Esophagus muscularis mucosa (tissue), 4 donors: ENCODE results near the gene CCDC83.

ENCODE experiments used
- CTCF ChIP-seq, 3 experiments: fragments of 200-600 bp in 2 of 3; fragments of 450-650 bp in 1 of 3; sonication (generic) in 2 of 3; IDR thresholded peaks; one replicate each; pipeline ENCODE4 v1.5.1; 2017 to 2019; ENCODE audit warnings: antibody characterized with exemption in 3 of 3, mild to moderate bottlenecking in 2 of 3, moderate library complexity in 1 of 3
- EP300 ChIP-seq: sonication (generic); formaldehyde crosslinking; IDR thresholded peaks from one replicate; pipeline ENCODE4 v1.6.1; 2017; ENCODE audit warnings: antibody characterized with exemption
- POLR2A ChIP-seq: fragments of 450-650 bp; IDR thresholded peaks from one replicate; pipeline ENCODE4 v1.6.1; 2017; ENCODE audit warnings: antibody characterized with exemption, moderate library complexity, mild to moderate bottlenecking, low read depth
- POLR2AphosphoS5 ChIP-seq, 2 donors: sonication (generic); formaldehyde crosslinking; IDR thresholded peaks; one replicate each; pipeline ENCODE4 v1.6.1; 2017; ENCODE audit warnings: antibody characterized with exemption in 2 of 2

GRCh38 chr11:85922367-85922766 is 67.2 kb downstream of the CCDC83 start:
- no peak for TF ChIP-seq CTCF (IDR thresholded peaks at IDR 0.05)
- TF ChIP-seq POLR2A, result no peak
- TF ChIP-seq EP300, result no peak
- no peak for TF ChIP-seq POLR2AphosphoS5 (IDR thresholded peaks at IDR 0.05)
